Measurements from ENCODE around the gene ATP23. TPM values are rescaled to one million over a fixed set of nuclear protein-coding genes. Genes with fewer than 3 reads are reported as not detected.

ATP23 gene
- total and polyA plus RNA-seq, 4 donors = 2.8 to 7.1 (median 4.5) TPM

DNA sequence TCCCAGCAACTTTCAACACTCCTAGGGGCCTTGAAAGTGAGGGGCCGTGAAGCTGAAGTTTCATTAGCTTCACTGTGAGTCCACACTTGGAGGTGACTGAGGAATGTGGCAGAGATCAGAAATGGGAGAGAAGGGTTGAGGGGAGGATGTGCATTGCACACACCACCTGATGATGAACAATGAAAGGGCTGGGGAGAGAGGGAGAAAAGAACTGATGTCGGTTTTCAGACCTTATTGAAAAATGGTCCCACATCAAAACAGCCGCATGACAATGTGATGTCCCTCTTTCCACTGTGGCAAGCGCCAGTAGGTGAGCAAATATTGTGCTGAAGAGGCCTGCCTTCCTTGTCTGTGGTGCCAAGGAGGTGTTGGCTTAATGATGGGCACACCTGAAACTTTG lies 32.3 kb upstream of the ATP23 start:
- Histone ChIP-seq H3K27me3 (ENCODE audit: control insufficient read depth in 4 of 4, insufficient read depth in 4 of 4, low read length in 3 of 4) (no peaks in the 10 kb centered on the region), H3K9ac (ENCODE audit: low read depth in 1 of 2, low read length in 2 of 2) (no peak overlapping the region), H3K4me3 (ENCODE audit: low read depth in 1 of 3, low read length in 3 of 3) (no peak overlapping the region), H3K4me1 (ENCODE audit: control insufficient read depth in 4 of 4, insufficient read depth in 4 of 4, low read length in 3 of 4) (no peaks in the 10 kb centered on the region), H3K9me3 (ENCODE audit: control insufficient read depth in 4 of 4, low read length in 3 of 4) (no peaks in the 10 kb centered on the region), H3K36me3 (ENCODE audit: control insufficient read depth in 4 of 4, insufficient read depth in 3 of 4, low read depth in 1 of 4, low read length in 3 of 4) (no peaks in the 10 kb centered on the region), H3K27ac (ENCODE audit: low read depth in 1 of 2, low read length in 2 of 2) (no peak overlapping the region)
- DNase-seq (ENCODE audit: low spot score) = no peak
- WGBS = 86% methylated on average over 4 of the region's 4 CpGs
- TF ChIP-seq, protein P1, sequence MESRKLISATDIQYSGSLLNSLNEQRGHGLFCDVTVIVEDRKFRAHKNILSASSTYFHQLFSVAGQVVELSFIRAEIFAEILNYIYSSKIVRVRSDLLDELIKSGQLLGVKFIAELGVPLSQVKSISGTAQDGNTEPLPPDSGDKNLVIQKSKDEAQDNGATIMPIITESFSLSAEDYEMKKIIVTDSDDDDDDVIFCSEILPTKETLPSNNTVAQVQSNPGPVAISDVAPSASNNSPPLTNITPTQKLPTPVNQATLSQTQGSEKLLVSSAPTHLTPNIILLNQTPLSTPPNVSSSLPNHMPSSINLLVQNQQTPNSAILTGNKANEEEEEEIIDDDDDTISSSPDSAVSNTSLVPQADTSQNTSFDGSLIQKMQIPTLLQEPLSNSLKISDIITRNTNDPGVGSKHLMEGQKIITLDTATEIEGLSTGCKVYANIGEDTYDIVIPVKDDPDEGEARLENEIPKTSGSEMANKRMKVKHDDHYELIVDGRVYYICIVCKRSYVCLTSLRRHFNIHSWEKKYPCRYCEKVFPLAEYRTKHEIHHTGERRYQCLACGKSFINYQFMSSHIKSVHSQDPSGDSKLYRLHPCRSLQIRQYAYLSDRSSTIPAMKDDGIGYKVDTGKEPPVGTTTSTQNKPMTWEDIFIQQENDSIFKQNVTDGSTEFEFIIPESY (IDR thresholded peaks at IDR 0.05) = no peak

DNA sequence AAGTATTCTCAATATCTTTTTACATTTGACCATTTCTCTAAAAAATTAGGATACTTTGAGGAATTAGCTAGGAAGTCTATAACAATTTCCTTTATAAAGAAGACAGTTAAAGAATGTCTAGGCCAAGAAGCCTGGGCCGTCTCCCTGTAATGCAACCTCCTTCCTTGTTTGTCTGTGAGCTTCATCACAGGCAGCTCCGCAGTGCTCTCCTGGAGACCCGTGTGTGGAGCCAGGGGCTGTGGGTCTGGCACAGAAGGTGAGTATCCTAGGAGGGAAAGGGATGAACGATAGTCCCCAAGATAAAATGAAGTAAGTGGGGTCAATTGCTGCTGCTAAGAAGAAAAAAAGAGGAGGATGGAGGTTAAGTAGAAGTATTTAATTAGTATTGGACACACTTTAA lies 31.8 kb upstream of the ATP23 start:
- Histone ChIP-seq H3K9ac (ENCODE audit: low read depth in 1 of 2, low read length in 2 of 2) (no peak overlapping the region), H3K9me3 (ENCODE audit: control insufficient read depth in 4 of 4, low read length in 3 of 4) (no peaks in the 10 kb centered on the region), H3K4me1 (ENCODE audit: control insufficient read depth in 4 of 4, insufficient read depth in 4 of 4, low read length in 3 of 4) (no peaks in the 10 kb centered on the region), H3K27me3 (ENCODE audit: control insufficient read depth in 4 of 4, insufficient read depth in 4 of 4, low read length in 3 of 4) (no peaks in the 10 kb centered on the region), H3K27ac (ENCODE audit: low read depth in 1 of 2, low read length in 2 of 2) (no peak overlapping the region), H3K36me3 (ENCODE audit: control insufficient read depth in 4 of 4, insufficient read depth in 3 of 4, low read depth in 1 of 4, low read length in 3 of 4) (no peaks in the 10 kb centered on the region), H3K4me3 (ENCODE audit: low read depth in 1 of 3, low read length in 3 of 3) (no peak overlapping the region)
- no peak for DNase-seq (ENCODE audit: low spot score)
- TF ChIP-seq HNF4G (IDR thresholded peaks at IDR 0.05) (no peak), GABPA (IDR thresholded peaks at IDR 0.05 in 1 of 2, conservative IDR thresholded peaks at IDR 0.05 in 1 of 2) (no peak), YY1 (IDR thresholded peaks at IDR 0.05) (no peak), FOXA2 (IDR thresholded peaks at IDR 0.05) (no peak), TAF1 (conservative IDR thresholded peaks at IDR 0.05) (no peak), RXRA (IDR thresholded peaks at IDR 0.05) (no peak), HNF4A (conservative IDR thresholded peaks at IDR 0.05) (no peak), NR2F2 (IDR thresholded peaks at IDR 0.05) (no peak), RAD21 (IDR thresholded peaks at IDR 0.05) (no peak)
- TF ChIP-seq, protein P2, sequence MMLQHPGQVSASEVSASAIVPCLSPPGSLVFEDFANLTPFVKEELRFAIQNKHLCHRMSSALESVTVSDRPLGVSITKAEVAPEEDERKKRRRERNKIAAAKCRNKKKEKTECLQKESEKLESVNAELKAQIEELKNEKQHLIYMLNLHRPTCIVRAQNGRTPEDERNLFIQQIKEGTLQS (IDR thresholded peaks at IDR 0.05) = no peak
- TF ChIP-seq, protein P1 (IDR thresholded peaks at IDR 0.05) = no peak
- TF ChIP-seq, protein P3, sequence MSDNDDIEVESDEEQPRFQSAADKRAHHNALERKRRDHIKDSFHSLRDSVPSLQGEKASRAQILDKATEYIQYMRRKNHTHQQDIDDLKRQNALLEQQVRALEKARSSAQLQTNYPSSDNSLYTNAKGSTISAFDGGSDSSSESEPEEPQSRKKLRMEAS (IDR thresholded peaks at IDR 0.05) = no peak
- TF ChIP-seq, protein P4, sequence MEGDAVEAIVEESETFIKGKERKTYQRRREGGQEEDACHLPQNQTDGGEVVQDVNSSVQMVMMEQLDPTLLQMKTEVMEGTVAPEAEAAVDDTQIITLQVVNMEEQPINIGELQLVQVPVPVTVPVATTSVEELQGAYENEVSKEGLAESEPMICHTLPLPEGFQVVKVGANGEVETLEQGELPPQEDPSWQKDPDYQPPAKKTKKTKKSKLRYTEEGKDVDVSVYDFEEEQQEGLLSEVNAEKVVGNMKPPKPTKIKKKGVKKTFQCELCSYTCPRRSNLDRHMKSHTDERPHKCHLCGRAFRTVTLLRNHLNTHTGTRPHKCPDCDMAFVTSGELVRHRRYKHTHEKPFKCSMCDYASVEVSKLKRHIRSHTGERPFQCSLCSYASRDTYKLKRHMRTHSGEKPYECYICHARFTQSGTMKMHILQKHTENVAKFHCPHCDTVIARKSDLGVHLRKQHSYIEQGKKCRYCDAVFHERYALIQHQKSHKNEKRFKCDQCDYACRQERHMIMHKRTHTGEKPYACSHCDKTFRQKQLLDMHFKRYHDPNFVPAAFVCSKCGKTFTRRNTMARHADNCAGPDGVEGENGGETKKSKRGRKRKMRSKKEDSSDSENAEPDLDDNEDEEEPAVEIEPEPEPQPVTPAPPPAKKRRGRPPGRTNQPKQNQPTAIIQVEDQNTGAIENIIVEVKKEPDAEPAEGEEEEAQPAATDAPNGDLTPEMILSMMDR (IDR thresholded peaks at IDR 0.05; ENCODE audit: low read depth, low read length, missing input control) = no peak
- TF ChIP-seq, protein P5, sequence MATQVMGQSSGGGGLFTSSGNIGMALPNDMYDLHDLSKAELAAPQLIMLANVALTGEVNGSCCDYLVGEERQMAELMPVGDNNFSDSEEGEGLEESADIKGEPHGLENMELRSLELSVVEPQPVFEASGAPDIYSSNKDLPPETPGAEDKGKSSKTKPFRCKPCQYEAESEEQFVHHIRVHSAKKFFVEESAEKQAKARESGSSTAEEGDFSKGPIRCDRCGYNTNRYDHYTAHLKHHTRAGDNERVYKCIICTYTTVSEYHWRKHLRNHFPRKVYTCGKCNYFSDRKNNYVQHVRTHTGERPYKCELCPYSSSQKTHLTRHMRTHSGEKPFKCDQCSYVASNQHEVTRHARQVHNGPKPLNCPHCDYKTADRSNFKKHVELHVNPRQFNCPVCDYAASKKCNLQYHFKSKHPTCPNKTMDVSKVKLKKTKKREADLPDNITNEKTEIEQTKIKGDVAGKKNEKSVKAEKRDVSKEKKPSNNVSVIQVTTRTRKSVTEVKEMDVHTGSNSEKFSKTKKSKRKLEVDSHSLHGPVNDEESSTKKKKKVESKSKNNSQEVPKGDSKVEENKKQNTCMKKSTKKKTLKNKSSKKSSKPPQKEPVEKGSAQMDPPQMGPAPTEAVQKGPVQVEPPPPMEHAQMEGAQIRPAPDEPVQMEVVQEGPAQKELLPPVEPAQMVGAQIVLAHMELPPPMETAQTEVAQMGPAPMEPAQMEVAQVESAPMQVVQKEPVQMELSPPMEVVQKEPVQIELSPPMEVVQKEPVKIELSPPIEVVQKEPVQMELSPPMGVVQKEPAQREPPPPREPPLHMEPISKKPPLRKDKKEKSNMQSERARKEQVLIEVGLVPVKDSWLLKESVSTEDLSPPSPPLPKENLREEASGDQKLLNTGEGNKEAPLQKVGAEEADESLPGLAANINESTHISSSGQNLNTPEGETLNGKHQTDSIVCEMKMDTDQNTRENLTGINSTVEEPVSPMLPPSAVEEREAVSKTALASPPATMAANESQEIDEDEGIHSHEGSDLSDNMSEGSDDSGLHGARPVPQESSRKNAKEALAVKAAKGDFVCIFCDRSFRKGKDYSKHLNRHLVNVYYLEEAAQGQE (IDR thresholded peaks at IDR 0.05) = no peak
- 86% methylated on average over 4 of the region's 4 CpGs for WGBS
